GM13977 (cell line): ENCODE measurements around the gene LPP.

Experiments
- DNase-seq: peaks from one replicate; pipeline ENCODE4 v3.0.0; 2012; ENCODE audit warnings: low spot score
- in situ Hi-C: fragments of 300-500 bp; cut with MboI; formaldehyde crosslinking; loops from one replicate; pipeline ENCODE4 v1.12.0; 2022; ENCODE audit warnings: low sequenced_read_pairs, low pct_unique_long_range_greater_than_20kb, mixed read lengths, inconsistent platforms; ENCODE audit not compliant: unreplicated experiment
- TF ChIP-seq, protein P1 (sequence below): IDR thresholded peaks from 2 replicates; pipeline ENCODE4 v1.5.1; 2012; ENCODE audit warnings: mild to moderate bottlenecking, control low read depth; ENCODE audit not compliant: insufficient read depth; ENCODE audit errors: extremely low read depth, missing control alignments

LPP gene

GRCh38 chr3:188686324-188686723 lies 532.4 kb downstream of the LPP start:
- no peak for DNase-seq
- TF ChIP-seq, protein P1, sequence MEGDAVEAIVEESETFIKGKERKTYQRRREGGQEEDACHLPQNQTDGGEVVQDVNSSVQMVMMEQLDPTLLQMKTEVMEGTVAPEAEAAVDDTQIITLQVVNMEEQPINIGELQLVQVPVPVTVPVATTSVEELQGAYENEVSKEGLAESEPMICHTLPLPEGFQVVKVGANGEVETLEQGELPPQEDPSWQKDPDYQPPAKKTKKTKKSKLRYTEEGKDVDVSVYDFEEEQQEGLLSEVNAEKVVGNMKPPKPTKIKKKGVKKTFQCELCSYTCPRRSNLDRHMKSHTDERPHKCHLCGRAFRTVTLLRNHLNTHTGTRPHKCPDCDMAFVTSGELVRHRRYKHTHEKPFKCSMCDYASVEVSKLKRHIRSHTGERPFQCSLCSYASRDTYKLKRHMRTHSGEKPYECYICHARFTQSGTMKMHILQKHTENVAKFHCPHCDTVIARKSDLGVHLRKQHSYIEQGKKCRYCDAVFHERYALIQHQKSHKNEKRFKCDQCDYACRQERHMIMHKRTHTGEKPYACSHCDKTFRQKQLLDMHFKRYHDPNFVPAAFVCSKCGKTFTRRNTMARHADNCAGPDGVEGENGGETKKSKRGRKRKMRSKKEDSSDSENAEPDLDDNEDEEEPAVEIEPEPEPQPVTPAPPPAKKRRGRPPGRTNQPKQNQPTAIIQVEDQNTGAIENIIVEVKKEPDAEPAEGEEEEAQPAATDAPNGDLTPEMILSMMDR = no peak
- in situ Hi-C loops = no loop called here

DNA sequence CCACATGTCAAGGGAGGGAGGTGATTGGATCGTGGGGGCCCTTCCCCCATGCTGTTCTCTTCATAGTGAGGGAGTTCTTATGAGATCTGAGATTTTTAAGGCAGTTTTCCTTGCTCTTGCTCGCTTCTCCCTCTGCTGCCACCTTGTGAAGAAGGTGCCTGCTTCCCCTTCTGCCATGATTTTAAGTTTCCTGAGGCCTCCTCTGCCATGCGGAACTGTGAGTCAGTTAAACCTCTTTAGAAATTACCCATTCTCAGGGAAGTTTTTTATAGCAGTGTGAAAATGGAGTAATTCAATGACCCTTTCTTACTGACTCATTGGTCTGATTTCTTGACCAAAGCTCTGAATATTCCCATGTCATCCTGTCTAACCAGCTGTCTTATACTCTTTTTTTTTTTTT lies 533.4 kb downstream of the LPP start:
- in situ Hi-C loops = no loop called here
- TF ChIP-seq, protein P1 = no peak
- DNase-seq = no peak

- in situ Hi-C loops = no loop called here
- TF ChIP-seq, protein P1 = no peak
- DNase-seq = no peak
Observed at GRCh38 chr3:188689101-188689574, 535.2 kb downstream of the LPP start.

GRCh38 chr3:188690064-188690463 lies 536.1 kb downstream of the LPP start:
- TF ChIP-seq, protein P1 = no peak
- DNase-seq = no peak
- in situ Hi-C loops = no loop called here

GRCh38 chr3:188691004-188691403 lies 537.0 kb downstream of the LPP start:
- TF ChIP-seq, protein P1 = no peak
- in situ Hi-C loops = no loop called here
- DNase-seq = no peak

- TF ChIP-seq, protein P1 = no peak
- in situ Hi-C loops = no loop called here
- DNase-seq = no peak
Observed at GRCh38 chr3:188691665-188692064, 537.7 kb downstream of the LPP start.

GRCh38 chr3:188692700-188693099 lies 538.7 kb downstream of the LPP start:
- no peak for DNase-seq
- in situ Hi-C loops = no loop called here
- TF ChIP-seq, protein P1 = no peak
